Measurements from ENCODE around the gene LMNA. TPM values are rescaled to one million over a fixed set of nuclear protein-coding genes. Genes with fewer than 3 reads are reported as not detected.
A peak's percentile ranks its signal among the peaks of the same experiment; 100 is the strongest.

LMNA gene
- total and polyA plus RNA-seq, 2 of the 4 experiments (the other 2 are of a cell fraction) = 563 to 755 TPM

GRCh38 chr1:156096640-156097391 is 17.7 kb upstream of the LMNA start:
- Histone ChIP-seq H2BK120ac (ENCODE audit: low read depth, low read length) (peak overlapping the region; percentile 90), H3K4ac (ENCODE audit: low read depth, low read length) (peak overlapping the region; percentile 97), H3K56ac (ENCODE audit: extremely low read depth, insufficient read depth, low read length) (peak overlapping the region; percentile 77), H3K4me2 (ENCODE audit: low read depth, low read length) (no peak overlapping the region), H3K9me1 (ENCODE audit: insufficient read depth, low read length) (peaks cover 15% of the 10 kb centered on the region), H3K9ac (ENCODE audit: low read depth, low read length) (peak overlapping the region; percentile 21), H3K14ac (replicated peaks; ENCODE audit: low read depth, low read length) (peak overlapping the region; percentile 83), H3K79me1 (ENCODE audit: low read depth in 1 of 2, low read length in 2 of 2) (peaks cover 11 to 55% of the 10 kb centered on the region in 2 experiments), H3K18ac (ENCODE audit: low read depth, low read length) (peak overlapping the region; percentile 36), H4K5ac (ENCODE audit: low read depth, low read length) (peak overlapping the region; percentile 81), H3K27me3 (ENCODE audit: control insufficient read depth, insufficient read depth, low read length) (no peaks in the 10 kb centered on the region), H2BK20ac (ENCODE audit: low read depth, low read length) (peak overlapping the region; percentile 92), H2AK9ac (replicated peaks; ENCODE audit: low read depth, low read length, poor library complexity) (peak overlapping the region; percentile 98), H2BK5ac (ENCODE audit: low read depth, low read length, poor library complexity, severe bottlenecking) (peak overlapping the region; percentile 76), H3K36me3 (ENCODE audit: control insufficient read depth, insufficient read depth, low read length) (peaks cover 6% of the 10 kb centered on the region; the same call in 1 of the 2 replicates), H2AK5ac (ENCODE audit: low read depth, low read length) (peak overlapping the region; percentile 97), H3K23ac (ENCODE audit: low read depth, low read length) (peak overlapping the region; percentile 44; the same call in 1 of the 2 replicates), H4K20me1 (ENCODE audit: insufficient read depth, low read length) (no peaks in the 10 kb centered on the region), H3K4me1 (ENCODE audit: control insufficient read depth, insufficient read depth, low read length) (peaks cover 9% of the 10 kb centered on the region), H4K8ac (ENCODE audit: low read depth in 2 of 2, low read length in 2 of 2) (peak overlapping the region; percentile 93), H3K27ac (ENCODE audit: insufficient read depth, low read length) (peak overlapping the region; percentile 73), H2AFZ (replicated peaks; ENCODE audit: low read length, poor library complexity) (peak overlapping the region; percentile 88), H3K9me3 (ENCODE audit: control insufficient read depth, insufficient read depth, low read length) (no peaks in the 10 kb centered on the region), H3K4me3 (ENCODE audit: insufficient read depth, low read depth, low read length) (no peak overlapping the region), H2BK15ac (ENCODE audit: low read depth, low read length) (peak overlapping the region; percentile 92), H4K91ac (ENCODE audit: insufficient read depth, low read depth, low read length) (peak overlapping the region; percentile 98)
- dilution Hi-C loops (cut with HindIII; ENCODE audit: low sequenced_read_pairs, unreplicated experiment) = no loop called here
- WGBS, 2 experiments (ENCODE audit: extremely low coverage in 2 of 2, insufficient read length in 1 of 2) = 52% methylated on average over 3 of the region's 14 CpGs; no CpG with 5 or more reads in 1 of the 2 experiments
- BruUV-seq (replicated peaks) = no TSS peak
- intact Hi-C loops (cut with micrococcal nuclease) = loop anchor here (1.0 to 10.0 kb wide), 4 partner anchors 33 to 218 kb away; no protein-coding TSS in a partner anchor
- in situ Hi-C loops (cut with MboI; ENCODE audit: low sequenced_read_pairs) = loop anchor here (5.0 kb wide), 2 partner anchors 35 to 220 kb away; no protein-coding TSS in a partner anchor
- DNase-seq (peak; percentile 78), ATAC-seq (ENCODE audit: low read depth) (peak; percentile 99)
- ChIA-PET CTCF (interaction anchor here (0.7 to 5.6 kb wide), 12 partner anchors 16 to 130 kb away, joined by 3 to 64 read pairs (median 4); partner anchors contain the start of genes LMNA and PMF1), POLR2A (ENCODE audit: unreplicated experiment) (no interaction called here)
- TF ChIP-seq NFE2L2 (IDR thresholded peaks at IDR 0.05; ENCODE audit: low read depth, low read length) (peak; percentile 14; the same call in 1 of the 2 replicates), FOS (IDR thresholded peaks at IDR 0.05; ENCODE audit: low read depth, low read length) (0 out of 2 replicates have a peak, but pooled peaks have one; percentile 2), RCOR1 (IDR thresholded peaks at IDR 0.05; ENCODE audit: insufficient replicate concordance, low read length) (no peak), RFX5 (IDR thresholded peaks at IDR 0.05; ENCODE audit: low read depth, low read length) (no peak), MXI1 (IDR thresholded peaks at IDR 0.05; ENCODE audit: borderline replicate concordance, low read depth, low read length) (0 out of 2 replicates have a peak, but pooled peaks have one; percentile 23), POLR2A (IDR thresholded peaks at IDR 0.05; ENCODE audit: low read depth, low read length) (peak; percentile 43; the same call in 1 of the 2 replicates), CTCF (conservative IDR thresholded peaks at IDR 0.05; ENCODE audit: low read depth, low read length) (peak; percentile 98), SMC3 (IDR thresholded peaks at IDR 0.05; ENCODE audit: low read depth, low read length) (peak; percentile 99), ELK1 (IDR thresholded peaks at IDR 0.05; ENCODE audit: borderline replicate concordance, low read depth, low read length) (no peak), USF2 (IDR thresholded peaks at IDR 0.05; ENCODE audit: low read depth, low read length) (no peak), CHD1 (IDR thresholded peaks at IDR 0.05; ENCODE audit: low read depth, low read length) (0 out of 2 replicates have a peak, but pooled peaks have one; percentile 63), MAZ (IDR thresholded peaks at IDR 0.05; ENCODE audit: borderline replicate concordance, low read depth, low read length) (peak; percentile 81; the same call in 1 of the 2 replicates), MAFK (IDR thresholded peaks at IDR 0.05; ENCODE audit: low read depth, low read length) (no peak)
